CD4-positive, alpha-beta memory T cell (primary cell): ENCODE results near the gene MANSC4. TPM values are rescaled to one million over a fixed set of nuclear protein-coding genes. Genes with fewer than 3 reads are reported as not detected.

Experiments
- CTCF ChIA-PET: fragments of 350-600 bp; sonication (Branson Sonifier 250); formaldehyde crosslinking; loops from one replicate; lab custom pipeline; 2021; ENCODE audit warnings: inconsistent platforms; ENCODE audit not compliant: partially characterized antibody; lab: Charles Lee
- POLR2A ChIA-PET: fragments of 350-600 bp; sonication (Branson Sonifier 250); formaldehyde crosslinking; loops from one replicate; lab custom pipeline; 2021; ENCODE audit not compliant: partially characterized antibody; lab: Charles Lee
- DNase-seq, 5 donors: peaks; one replicate each; pipeline versions ENCODE4 v3.0.0 to v3.0.0-alpha.2; 2020 to 2022; ENCODE audit warnings: mixed read lengths in 1 of 5
- H3K27ac ChIP-seq: one replicate; pipeline ENCODE4 v1.7.0; 2013; ENCODE audit warnings: low read depth, low read length
- H3K27me3 ChIP-seq: 2 replicates; pipeline ENCODE4 v1.7.0; 2013; ENCODE audit warnings: mild to moderate bottlenecking, low read length, moderate library complexity; ENCODE audit not compliant: insufficient read depth
- H3K36me3 ChIP-seq: 2 replicates; pipeline ENCODE4 v1.7.0; 2013; ENCODE audit warnings: mild to moderate bottlenecking, low read length, moderate library complexity; ENCODE audit not compliant: insufficient read depth
- H3K4me1 ChIP-seq: 2 replicates; pipeline ENCODE4 v1.7.0; 2013; ENCODE audit warnings: mild to moderate bottlenecking, low read length, moderate library complexity; ENCODE audit not compliant: insufficient read depth
- H3K4me3 ChIP-seq, 2 donors: one replicate each; pipeline ENCODE4 v1.7.0; 2013; ENCODE audit warnings: low read length in 2 of 2, mild to moderate bottlenecking in 1 of 2
- H3K9me3 ChIP-seq, 2 donors: one replicate each; pipeline ENCODE4 v1.7.0; 2013; ENCODE audit warnings: low read length in 2 of 2, control low read depth in 1 of 2; ENCODE audit not compliant: control insufficient read depth in 1 of 2
- H3K27ac Mint-ChIP-seq, 7 donors: one replicate each; pipeline ENCODE4 v1.8.0; 2020 to 2021; ENCODE audit warnings: mixed read lengths in 7 of 7, mild to moderate bottlenecking in 6 of 7, inconsistent platforms in 3 of 7, moderate library complexity in 3 of 7
- H3K27me3 Mint-ChIP-seq, 2 donors: one replicate each; pipeline ENCODE4 v1.8.0; 2020 to 2021; ENCODE audit warnings: mixed read lengths in 2 of 2
- H3K36me3 Mint-ChIP-seq, 2 donors: one replicate each; pipeline ENCODE4 v1.8.0; 2020 to 2021; ENCODE audit warnings: mixed read lengths in 2 of 2, inconsistent platforms in 1 of 2, mild to moderate bottlenecking in 1 of 2
- H3K4me1 Mint-ChIP-seq, 4 donors: one replicate each; pipeline ENCODE4 v1.8.0; 2020 to 2021; ENCODE audit warnings: mixed read lengths in 4 of 4, mild to moderate bottlenecking in 1 of 4
- H3K4me3 Mint-ChIP-seq, 8 donors: one replicate each; pipeline ENCODE4 v1.8.0; 2020 to 2021; ENCODE audit warnings: mixed read lengths in 8 of 8, mild to moderate bottlenecking in 7 of 8, moderate library complexity in 6 of 8, inconsistent platforms in 3 of 8
- H3K9me3 Mint-ChIP-seq, 8 donors: one replicate each; pipeline ENCODE4 v1.8.0; 2020 to 2021; ENCODE audit warnings: mixed read lengths in 8 of 8, mild to moderate bottlenecking in 5 of 8, inconsistent platforms in 3 of 8, moderate library complexity in 1 of 8
- intact Hi-C: fragments of 100-400 bp; cut with micrococcal nuclease; formaldehyde crosslinking; loops from one replicate; pipeline ENCODE4 v1.15.1; 2023
- polyA plus RNA-seq, 2 donors: library from polyadenylated mRNA; unstranded; fragments of 300-500 nt; fragmentation: Illumina TruSeq; gene quantifications; one replicate each; pipeline ENCODE4 v1.2.3, GENCODE V29; 2021
- total RNA-seq, 2 experiments: library from RNA; stranded (reverse); gene quantifications; one replicate each; pipeline ENCODE4 v1.2.3, GENCODE V29; 2021

MANSC4 gene
- total and polyA plus RNA-seq, 4 experiments from 2014 or later = 0.32 TPM; not detected in 3

DNA sequence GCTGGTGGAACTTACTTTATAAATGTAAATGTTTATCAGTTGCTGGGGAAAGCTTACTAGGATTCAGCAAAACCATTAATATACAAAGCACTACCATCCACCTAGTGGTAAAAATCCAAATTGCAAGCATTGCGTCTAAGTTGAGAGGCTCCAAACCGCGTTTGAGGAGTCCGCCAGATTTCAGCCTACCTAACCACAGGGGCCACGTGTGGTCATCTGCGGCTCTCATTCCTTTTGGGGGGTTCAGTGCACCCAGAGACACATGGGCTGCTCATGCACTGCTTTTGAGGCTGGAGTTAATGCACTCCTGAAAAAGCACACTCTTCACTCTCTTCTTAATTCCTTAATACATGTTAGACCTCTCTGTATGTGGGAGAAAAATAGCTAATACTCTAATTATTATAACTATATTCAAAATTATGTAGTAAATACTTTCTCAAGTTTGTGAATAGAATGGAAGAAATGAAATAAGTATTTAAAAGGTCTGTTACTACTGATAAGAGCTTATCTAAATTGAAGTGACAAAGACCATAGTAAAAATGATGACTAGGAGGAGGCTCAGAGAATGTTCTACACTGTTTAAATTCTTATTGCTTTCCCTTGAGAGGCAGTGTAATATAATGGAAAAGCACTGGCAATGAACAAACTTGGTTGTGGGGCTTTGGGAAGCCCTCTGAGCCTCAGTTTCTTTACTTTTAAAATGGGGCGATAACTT, 41.4 kb upstream of the MANSC4 start:
- peak overlapping the region; percentile 67 to 94 (median 84) for H3K27ac Mint-ChIP-seq
- Histone ChIP-seq H3K27me3 (no peaks in the 10 kb centered on the region), H3K4me3 (peak overlapping the region; percentile 9 to 34), H3K36me3 (no peaks in the 10 kb centered on the region), H3K9me3 (no peaks in the 10 kb centered on the region), H3K4me1 (peaks cover 34% of the 10 kb centered on the region), H3K27ac (no peak overlapping the region)
- ChIA-PET POLR2A (interaction anchor here (2.3 kb wide), 1 partner anchor 41 kb away, joined by 23 read pairs; the partner anchor contains the start of genes KLHL42 and MANSC4), CTCF (interaction anchor here (1.0 to 5.7 kb wide), 33 partner anchors 8 to 568 kb away, joined by 3 to 63 read pairs (median 4); partner anchors contain the start of genes KLHL42 and MANSC4)
- peak in 4 of 5 donors; percentile 41 to 49 (median 46) for DNase-seq
- intact Hi-C loops = loop anchor here (1.0 kb wide), 2 partner anchors 41 to 88 kb away; partner anchors contain the start of genes KLHL42 and MANSC4
- H3K4me3 Mint-ChIP-seq = peak overlapping the region; percentile 71 to 89 (median 83)
- peaks cover 23 to 35% (median 29%) of the 10 kb centered on the region in 4 donors for H3K4me1 Mint-ChIP-seq
- no peaks in the 10 kb centered on the region for H3K36me3 Mint-ChIP-seq
- H3K27me3 Mint-ChIP-seq = no peaks in the 10 kb centered on the region
- no peaks in the 10 kb centered on the region for H3K9me3 Mint-ChIP-seq

DNA sequence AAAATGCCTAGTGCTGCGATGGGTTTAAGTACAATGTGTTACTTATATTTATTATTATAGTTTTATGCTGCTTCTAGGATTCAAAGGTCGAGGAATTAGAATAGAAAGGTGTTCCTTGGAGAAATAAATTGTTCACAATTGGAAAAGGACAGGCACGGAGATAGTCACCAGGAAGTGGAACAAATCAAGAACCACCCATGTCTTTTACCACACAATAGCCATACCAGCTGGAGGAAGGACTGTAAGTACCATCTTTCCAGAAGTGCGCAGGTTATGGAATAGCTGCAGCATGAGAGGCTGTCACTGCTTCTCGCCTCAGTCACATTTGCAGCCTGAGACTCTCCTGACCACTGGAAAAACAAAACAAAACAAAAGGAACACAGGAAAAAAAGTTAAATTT, 40.5 kb upstream of the MANSC4 start:
- no peaks in the 10 kb centered on the region for H3K36me3 Mint-ChIP-seq
- POLR2A ChIA-PET = interaction anchor here (2.3 kb wide), 1 partner anchor 41 kb away, joined by 23 read pairs; the partner anchor contains the start of genes KLHL42 and MANSC4
- intact Hi-C loops = no loop called here

GRCh38 chr12:27818401-27818918, 38.4 kb upstream of the MANSC4 start:
- ChIA-PET CTCF (no interaction called here), POLR2A (no interaction called here)
- no peak overlapping the region for H3K27ac Mint-ChIP-seq
- no peaks in the 10 kb centered on the region for H3K9me3 ChIP-seq
- H3K27me3 ChIP-seq = no peaks in the 10 kb centered on the region
- H3K4me3 ChIP-seq = no peak overlapping the region
- no peaks in the 10 kb centered on the region for H3K27me3 Mint-ChIP-seq
- no peaks in the 10 kb centered on the region for H3K36me3 Mint-ChIP-seq
- peaks cover 30% of the 10 kb centered on the region for H3K4me1 ChIP-seq
- DNase-seq = no peak
- H3K36me3 ChIP-seq = no peaks in the 10 kb centered on the region
- no peak overlapping the region for H3K4me3 Mint-ChIP-seq
- H3K4me1 Mint-ChIP-seq = peaks cover 17 to 30% (median 24%) of the 10 kb centered on the region in 4 donors
- H3K27ac ChIP-seq = no peak overlapping the region
- H3K9me3 Mint-ChIP-seq = peaks cover 0 to 2% (median 0%) of the 10 kb centered on the region in 8 donors
- intact Hi-C loops = no loop called here

More for the DNA sequence above, 40.5 kb upstream of the MANSC4 start:
- CTCF ChIA-PET = interaction anchor here (0.7 to 5.7 kb wide), 19 partner anchors 9 to 567 kb away, joined by 3 to 63 read pairs (median 7); partner anchors contain the start of genes KLHL42 and MANSC4
- no peak for DNase-seq
- Mint-ChIP-seq H3K4me1 (peaks cover 23 to 35% (median 29%) of the 10 kb centered on the region in 4 donors), H3K9me3 (no peaks in the 10 kb centered on the region), H3K27me3 (no peaks in the 10 kb centered on the region), H3K27ac (no peak overlapping the region), H3K4me3 (no peak overlapping the region)
- Histone ChIP-seq H3K27ac (no peak overlapping the region), H3K27me3 (no peaks in the 10 kb centered on the region), H3K4me3 (no peak overlapping the region), H3K36me3 (no peaks in the 10 kb centered on the region), H3K4me1 (peaks cover 34% of the 10 kb centered on the region), H3K9me3 (no peaks in the 10 kb centered on the region)

- intact Hi-C loops = no loop called here
- ChIA-PET POLR2A (no interaction called here), CTCF (interaction anchor here (1.3 kb wide), 1 partner anchor 84 kb away, joined by 3 read pairs; no protein-coding TSS in a partner anchor)
- Histone ChIP-seq H3K4me1 (peaks cover 25% of the 10 kb centered on the region), H3K9me3 (no peaks in the 10 kb centered on the region), H3K36me3 (no peaks in the 10 kb centered on the region), H3K4me3 (no peak overlapping the region), H3K27ac (no peak overlapping the region), H3K27me3 (no peaks in the 10 kb centered on the region)
- H3K4me3 Mint-ChIP-seq = no peak overlapping the region
- no peak for DNase-seq
- H3K27me3 Mint-ChIP-seq = no peaks in the 10 kb centered on the region
- H3K36me3 Mint-ChIP-seq = no peaks in the 10 kb centered on the region
- peaks cover 0 to 2% (median 0%) of the 10 kb centered on the region in 8 donors for H3K9me3 Mint-ChIP-seq
- peaks cover 16 to 23% (median 19%) of the 10 kb centered on the region in 4 donors for H3K4me1 Mint-ChIP-seq
- no peak overlapping the region for H3K27ac Mint-ChIP-seq
Observed at GRCh38 chr12:27817766-27818165, 37.7 kb upstream of the MANSC4 start.

DNA sequence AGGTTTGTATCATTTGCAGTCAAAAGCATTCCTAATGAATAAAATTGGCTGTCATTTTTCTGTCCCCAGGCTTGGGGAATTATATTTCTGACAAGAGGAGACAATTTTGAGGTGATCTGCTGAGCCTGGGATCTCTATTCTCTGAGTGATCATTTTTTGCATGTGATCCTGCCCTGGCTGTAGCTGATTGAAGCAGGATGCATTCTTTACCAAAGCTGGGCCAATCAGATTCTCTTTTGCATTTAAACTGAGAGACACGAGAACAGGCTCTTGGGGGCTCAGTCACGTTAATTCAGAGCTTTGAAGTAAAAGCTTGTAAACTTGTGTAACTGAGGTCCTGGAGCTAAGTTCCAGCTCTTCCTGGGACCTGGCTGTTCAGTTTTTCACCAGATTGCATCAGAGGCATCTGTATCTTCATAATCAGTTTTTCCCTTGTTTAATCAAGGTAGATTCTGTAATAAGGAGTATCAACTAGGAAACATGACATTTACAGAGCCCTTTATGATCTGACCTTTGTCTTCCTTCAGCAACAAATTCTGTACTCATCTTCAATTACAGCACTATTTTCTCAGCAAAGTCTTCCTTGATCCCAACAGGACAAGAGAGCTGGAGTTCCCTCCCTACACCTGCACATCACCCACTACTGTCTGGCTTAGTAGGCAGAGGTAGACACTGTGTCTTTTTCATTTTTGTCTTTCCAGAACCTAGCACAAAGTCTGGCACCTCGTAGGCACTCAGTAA, 35.0 kb upstream of the MANSC4 start:
- intact Hi-C loops = no loop called here
- Mint-ChIP-seq H3K4me1 (peaks cover 2 to 8% (median 8%) of the 10 kb centered on the region in 4 donors), H3K27me3 (peaks cover 3 to 4% of the 10 kb centered on the region in 2 donors), H3K4me3 (no peak overlapping the region), H3K27ac (no peak overlapping the region), H3K36me3 (no peaks in the 10 kb centered on the region), H3K9me3 (peaks cover 0 to 2% (median 0%) of the 10 kb centered on the region in 8 donors)
- peaks cover 6% of the 10 kb centered on the region for H3K4me1 ChIP-seq
- H3K27me3 ChIP-seq = no peaks in the 10 kb centered on the region
- no peak overlapping the region for H3K4me3 ChIP-seq
- H3K9me3 ChIP-seq = no peaks in the 10 kb centered on the region
- no peak for DNase-seq
- CTCF ChIA-PET = no interaction called here
- H3K36me3 ChIP-seq = no peaks in the 10 kb centered on the region
- POLR2A ChIA-PET = no interaction called here
- H3K27ac ChIP-seq = no peak overlapping the region

- peaks cover 3 to 4% of the 10 kb centered on the region in 2 donors for H3K27me3 Mint-ChIP-seq
- H3K27ac ChIP-seq = no peak overlapping the region
- H3K9me3 ChIP-seq = no peaks in the 10 kb centered on the region
- intact Hi-C loops = no loop called here
- POLR2A ChIA-PET = no interaction called here
- no peak overlapping the region for H3K27ac Mint-ChIP-seq
- no peak for DNase-seq
- H3K4me1 Mint-ChIP-seq = peaks cover 2 to 8% (median 8%) of the 10 kb centered on the region in 4 donors
- peaks cover 0 to 2% (median 0%) of the 10 kb centered on the region in 8 donors for H3K9me3 Mint-ChIP-seq
- no peak overlapping the region for H3K4me3 ChIP-seq
- no peaks in the 10 kb centered on the region for H3K36me3 ChIP-seq
- CTCF ChIA-PET = no interaction called here
- H3K27me3 ChIP-seq = no peaks in the 10 kb centered on the region
- H3K36me3 Mint-ChIP-seq = no peaks in the 10 kb centered on the region
- H3K4me1 ChIP-seq = peaks cover 6% of the 10 kb centered on the region
- H3K4me3 Mint-ChIP-seq = no peak overlapping the region
Observed at GRCh38 chr12:27814411-27814810, 34.4 kb upstream of the MANSC4 start.
